H1 (cell line): ENCODE data around the gene BPHL. TPM values are rescaled to one million over a fixed set of nuclear protein-coding genes. Genes with fewer than 3 reads are reported as not detected.

Experiments used
- CEBPB ChIP-seq: IDR thresholded peaks from 2 replicates; pipeline ENCODE4 v1.6.1; 2012; ENCODE audit warnings: low read depth, low read length
- CREB1 ChIP-seq: IDR thresholded peaks from 2 replicates; pipeline ENCODE4 v1.6.1; 2012; ENCODE audit warnings: inconsistent platforms
- CTBP2 ChIP-seq: IDR thresholded peaks from 2 replicates; pipeline ENCODE4 v1.7.0; 2011; ENCODE audit warnings: borderline replicate concordance, mild to moderate bottlenecking, moderate library complexity, mixed read lengths, low read length; ENCODE audit not compliant: insufficient read depth, insufficient read length
- CTCF ChIP-seq, 3 experiments: IDR thresholded peaks; 1 replicate in 2 of 3; 2 replicates in 1 of 3; pipeline versions ENCODE4 v1.5.1 to v1.6.1; 2011; ENCODE audit warnings: low read length in 3 of 3, mild to moderate bottlenecking in 3 of 3, inconsistent platforms in 2 of 3, low read depth in 1 of 3, moderate library complexity in 1 of 3; ENCODE audit not compliant: insufficient read depth in 1 of 3; ENCODE audit errors: control extremely low read depth in 1 of 3
- KDM4A ChIP-seq: IDR thresholded peaks from one replicate; pipeline ENCODE4 v1.7.1; 2012; ENCODE audit warnings: low read depth, mild to moderate bottlenecking, moderate library complexity, low read length, inconsistent platforms; ENCODE audit not compliant: severe bottlenecking
- PHF8 ChIP-seq: fragments of 200-600 bp; sonication (generic); conservative IDR thresholded peaks from 2 replicates; pipeline ENCODE4 v1.7.1; 2012; ENCODE audit warnings: low read depth, mild to moderate bottlenecking, inconsistent platforms, low read length, moderate library complexity
- POLR2AphosphoS5 ChIP-seq: IDR thresholded peaks from 2 replicates; pipeline ENCODE4 v1.6.1; 2011; ENCODE audit warnings: low read depth, low read length
- RAD21 ChIP-seq, 2 experiments: IDR thresholded peaks in 1 of 2; conservative IDR thresholded peaks in 1 of 2; 2 replicates each; pipeline ENCODE4 v1.6.1; 2011; ENCODE audit warnings: low read depth in 2 of 2, low read length in 2 of 2, improper control_type of control experiment in 1 of 2, inconsistent platforms in 1 of 2, mild to moderate bottlenecking in 1 of 2, moderate library complexity in 1 of 2
- SIN3A ChIP-seq, 2 experiments: IDR thresholded peaks in 1 of 2; conservative IDR thresholded peaks in 1 of 2; 2 replicates each; pipeline ENCODE4 v1.6.1; 2011 to 2012; ENCODE audit warnings: low read length in 2 of 2, improper control_type of control experiment in 1 of 2, low read depth in 1 of 2, mild to moderate bottlenecking in 1 of 2
- SRF ChIP-seq: IDR thresholded peaks from 2 replicates; pipeline ENCODE4 v1.6.1; 2011; ENCODE audit warnings: mild to moderate bottlenecking, low read depth, low read length, moderate library complexity
- TAF1 ChIP-seq: IDR thresholded peaks from 2 replicates; pipeline ENCODE4 v1.6.1; 2011; ENCODE audit warnings: mild to moderate bottlenecking, low read depth, low read length
- TBP ChIP-seq: IDR thresholded peaks from 2 replicates; pipeline ENCODE4 v1.6.1; 2011; ENCODE audit warnings: low read depth, low read length, improper control_type of control experiment
- polyA plus RNA-seq, 7 experiments: library from polyadenylated mRNA; depleted of rRNA in 3 of 7; stranded (reverse) in 5 of 7; unstranded in 2 of 7; fragments of >200 nt in 5 of 7; fragments of 200-250 nt in 2 of 7; gene quantifications; 1 replicate in 5 of 7; 2 replicates in 1 of 7; 4 replicates in 1 of 7; pipeline versions ENCODE4 v1.2.1 to v1.2.3, GENCODE V29; 2011 to 2013; ENCODE audit warnings: missing spikeins in 2 of 7, mixed read lengths in 2 of 7
- total RNA-seq: library from RNA; stranded (reverse); fragmentation: NEBNext Ultra II Directional; extraction: Animal tissue kit (Norgen Biotek cat#: 25700); gene quantifications from 2 replicates; pipeline ENCODE4 v1.2.1, GENCODE V29; 2021

Gene BPHL
- total and polyA plus RNA-seq, 2 of the 8 experiments (the other 6 are each of a cell fraction or from before 2014, with no cell fraction given): 24.4 to 36.4 TPM

GRCh38 chr6:3157131-3157933, 38.8 kb downstream of the BPHL start, which contains the start of gene TUBB2A (continued):
- TF ChIP-seq SIN3A (conservative IDR thresholded peaks at IDR 0.05 in 1 of 2, IDR thresholded peaks at IDR 0.05 in 1 of 2; ENCODE audit: low read depth in 1 of 2, low read length in 2 of 2) (peak; percentile 37 to 56; a peak in 1 of 4 replicates), PHF8 (peak; percentile 79), KDM4A (peak; percentile 63), TBP (peak; percentile 92; the same call in 1 of the 2 replicates), SRF (no peak), CREB1 (peak; percentile 89), TAF1 (peak; percentile 78), POLR2AphosphoS5 (peak; percentile 83), CEBPB (no peak), CTCF (IDR thresholded peaks at IDR 0.05; ENCODE audit: control extremely low read depth in 1 of 3, insufficient read depth in 1 of 3, low read depth in 1 of 3, low read length in 3 of 3) (peak; percentile 30 to 61 (median 45)), RAD21 (IDR thresholded peaks at IDR 0.05 in 1 of 2, conservative IDR thresholded peaks at IDR 0.05 in 1 of 2; ENCODE audit: low read depth in 2 of 2, low read length in 2 of 2) (peak; percentile 1 to 34; a peak in 1 of 4 replicates), CTBP2 (no peak)
